Measurements from ENCODE around the gene KANSL2.
"Not testable (repeated sequence)": the region's sequence is repeated elsewhere in the genome, so short reads cannot be mapped to it uniquely, and the experiment has no call there.

KANSL2 gene

DNA sequence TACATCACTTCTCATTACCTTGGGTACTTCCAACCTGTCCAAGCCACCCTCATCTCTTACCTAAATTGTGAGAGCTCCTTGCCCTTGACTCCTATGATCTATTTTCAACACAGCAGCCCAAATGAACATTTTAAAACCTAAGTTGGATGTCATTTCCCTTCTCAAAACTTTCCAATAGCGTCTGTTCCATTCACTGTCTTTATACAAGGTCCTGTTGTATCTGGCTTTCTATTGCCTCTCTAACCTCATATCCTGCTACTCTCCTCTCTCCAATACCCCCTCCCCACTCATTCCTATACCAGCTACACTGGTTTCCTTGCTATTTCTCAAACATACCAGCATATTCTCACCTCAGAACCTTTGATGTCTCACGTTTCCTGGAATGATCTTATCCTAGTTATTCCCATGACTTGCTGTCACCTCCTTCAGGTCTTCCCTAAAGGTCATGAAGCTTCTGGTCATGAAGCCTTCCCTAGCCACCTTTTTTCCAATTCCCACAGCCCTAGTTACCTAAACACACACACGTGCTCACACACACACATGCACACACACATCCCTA is 4.1 kb upstream of the KANSL2 start:
- DNase-seq, result no peak

DNA sequence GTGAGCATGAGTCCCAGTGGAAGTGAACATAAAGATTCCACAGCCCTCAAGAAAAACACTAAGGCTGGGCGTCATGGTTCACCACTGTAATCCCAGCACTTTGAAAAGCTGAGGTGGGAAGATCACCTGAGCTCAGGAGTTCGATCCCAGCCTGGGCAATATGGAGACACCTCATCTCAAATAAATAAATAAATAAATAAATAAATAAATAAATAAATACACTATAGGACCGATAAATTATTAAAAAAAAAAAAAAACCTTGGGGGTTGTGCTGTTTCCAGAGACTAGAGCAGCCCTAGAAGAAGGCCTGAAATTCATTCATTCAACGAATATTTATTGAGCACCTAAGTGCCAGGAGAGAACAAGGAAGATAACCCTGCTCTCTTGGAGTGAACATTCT is 1.5 kb upstream of the KANSL2 start:
- no peak for DNase-seq

GRCh38 chr12:48682927-48683326 is 889 bp upstream of the KANSL2 start:
- no peak for DNase-seq

- DNase-seq, result not testable (repeated sequence)
These were observed 481 bp upstream of the KANSL2 start for GRCh38 chr12:48682533-48682905.

DNA sequence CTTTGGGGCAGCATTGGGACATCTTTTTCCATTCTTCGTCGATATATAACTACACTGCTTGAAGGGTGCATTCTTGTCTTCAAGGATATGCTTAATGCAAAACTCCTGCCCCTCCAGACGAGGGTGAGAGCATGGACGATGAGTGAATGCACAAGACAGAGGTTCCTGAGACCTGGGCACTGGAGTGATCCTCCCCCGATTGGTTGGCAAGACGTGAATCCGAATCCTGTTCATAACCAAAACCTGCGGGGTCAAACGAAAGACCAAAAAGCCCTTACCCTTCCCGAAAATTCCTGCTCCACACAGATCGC is 684 bp downstream of the KANSL2 start:
- no peak for DNase-seq

DNA sequence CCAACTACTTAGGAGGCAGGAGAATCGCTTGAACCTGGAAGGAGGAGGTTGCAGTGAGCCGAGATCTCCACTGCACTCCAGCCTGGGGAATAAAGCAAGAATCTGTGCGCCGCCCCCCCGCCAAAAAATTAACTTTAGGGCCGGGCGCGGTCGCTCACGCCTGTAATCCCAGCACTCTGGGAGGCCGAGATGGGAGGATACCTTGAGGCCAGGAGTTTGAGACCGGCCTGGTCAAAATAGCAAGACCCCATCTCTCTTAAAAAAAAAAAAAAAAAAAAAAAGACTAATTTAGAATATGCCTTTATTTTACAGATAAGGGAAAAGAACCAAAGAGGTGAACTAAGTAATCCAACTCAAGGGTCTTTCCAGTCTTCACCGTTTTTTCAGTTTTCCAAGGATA is 1.2 kb downstream of the KANSL2 start:
- no peak for DNase-seq

DNA sequence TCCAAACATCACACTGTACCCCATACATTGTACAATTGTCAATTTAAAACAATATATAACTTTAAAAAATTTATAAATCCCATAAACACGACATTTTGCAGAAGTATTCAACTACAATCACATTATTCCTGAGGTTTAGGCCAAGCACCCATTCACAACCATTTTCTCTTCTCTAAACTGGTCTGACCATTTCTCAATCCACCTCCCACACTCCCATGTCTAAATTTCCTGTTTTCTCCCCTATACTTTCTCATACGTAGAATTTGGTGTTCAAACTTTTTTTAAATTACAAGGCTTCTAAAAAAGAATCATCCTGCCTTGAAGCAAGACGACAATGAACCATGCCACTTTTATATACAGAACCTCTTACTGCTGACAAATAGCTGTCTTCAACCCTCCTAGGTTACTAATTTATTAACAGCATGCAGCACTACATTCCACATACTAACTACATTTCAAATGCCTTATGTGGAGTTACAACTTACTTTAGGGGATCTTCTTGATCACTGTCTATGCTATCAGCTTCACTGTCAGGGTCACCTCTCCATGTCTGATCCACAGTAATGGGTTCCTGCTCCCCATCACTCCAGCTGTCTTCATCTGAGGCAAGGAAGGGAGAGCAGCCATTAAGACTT is 3.4 kb downstream of the KANSL2 start:
- no peak for DNase-seq

DNA sequence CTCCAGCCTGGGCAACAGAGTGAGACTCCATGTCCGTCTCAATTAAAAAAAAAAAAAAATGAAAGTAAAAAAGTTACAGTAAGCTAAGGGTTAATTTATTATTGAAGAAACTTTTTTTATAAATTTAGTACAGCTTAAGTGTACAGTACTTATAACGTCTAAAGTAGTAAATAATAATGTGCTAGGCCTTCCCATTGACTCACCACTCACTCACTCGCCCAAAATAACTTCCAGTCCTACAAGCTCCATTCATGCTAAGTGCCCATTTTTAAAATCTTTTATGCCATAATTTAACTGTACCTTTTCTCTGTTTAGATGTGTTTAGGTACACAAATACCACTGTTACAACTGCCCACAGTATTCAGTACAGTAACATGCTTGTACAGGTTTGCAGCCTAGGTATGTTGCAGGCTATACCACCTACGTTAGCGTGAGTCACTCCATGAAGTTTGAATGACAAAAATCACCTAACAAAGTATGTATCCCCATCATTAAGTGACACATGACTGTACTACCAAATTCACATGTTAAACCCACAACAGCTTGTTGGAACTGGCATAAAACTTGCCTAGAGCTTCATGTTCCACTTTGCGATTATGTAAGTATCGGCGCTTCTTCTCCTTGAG is 10.7 kb downstream of the KANSL2 start:
- no peak for DNase-seq

- no peak for DNase-seq
These were observed 13.0 kb downstream of the KANSL2 start for GRCh38 chr12:48668996-48669395.

- DNase-seq, result no peak
These were observed 22.2 kb downstream of the KANSL2 start for GRCh38 chr12:48659863-48660262.

DNA sequence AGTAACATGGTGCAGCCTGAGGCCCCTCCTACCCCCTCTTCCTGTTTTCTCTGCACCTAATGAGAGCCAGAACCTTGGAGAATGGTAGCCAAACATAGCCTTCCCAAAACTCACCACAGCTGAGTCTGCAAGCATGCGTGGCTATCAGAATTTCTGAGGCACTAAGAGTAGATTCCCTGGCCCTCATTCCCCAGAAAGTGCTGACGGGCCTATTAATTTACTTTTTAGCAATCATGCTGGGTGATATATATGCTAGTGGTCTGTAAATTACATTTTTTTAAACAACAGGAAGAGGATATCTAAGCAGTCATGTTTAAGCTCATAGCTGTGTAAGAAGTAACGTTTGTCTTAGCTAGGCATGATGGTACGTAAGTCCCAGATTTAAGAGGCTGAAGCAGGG is 30.4 kb downstream of the KANSL2 start:
- no peak for DNase-seq

GRCh38 chr12:48645354-48645753 is 36.7 kb downstream of the KANSL2 start:
- DNase-seq, result not testable (repeated sequence)

- DNase-seq, result no peak
These were observed 39.0 kb downstream of the KANSL2 start for GRCh38 chr12:48643011-48643410.

GRCh38 chr12:48641752-48642555 is 40.1 kb downstream of the KANSL2 start:
- DNase-seq, result not testable (repeated sequence)

- no peak for DNase-seq
These were observed 41.2 kb downstream of the KANSL2 start for GRCh38 chr12:48640854-48641253.

- no peak for DNase-seq
These were observed 41.6 kb downstream of the KANSL2 start for GRCh38 chr12:48640428-48640827.

DNA sequence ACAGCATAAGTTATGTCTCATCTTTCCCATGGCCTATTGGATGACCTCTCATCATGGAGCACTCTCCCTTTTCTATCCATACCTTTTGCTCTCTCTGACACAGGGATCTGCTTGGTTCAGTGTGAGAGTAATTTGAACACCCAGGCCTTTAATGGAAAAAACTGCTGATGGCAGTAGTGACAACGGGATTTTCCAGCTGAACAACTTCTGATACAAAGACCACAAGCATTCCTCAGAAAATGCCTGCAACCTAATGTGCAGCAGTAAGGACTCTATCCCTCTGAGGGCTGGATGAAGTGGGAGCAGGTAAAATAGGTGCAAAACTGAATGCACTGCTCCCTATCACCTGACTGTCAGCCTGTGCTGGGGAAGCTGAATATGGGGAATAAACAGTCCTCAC is 51.0 kb downstream of the KANSL2 start:
- no peak for DNase-seq

DNA sequence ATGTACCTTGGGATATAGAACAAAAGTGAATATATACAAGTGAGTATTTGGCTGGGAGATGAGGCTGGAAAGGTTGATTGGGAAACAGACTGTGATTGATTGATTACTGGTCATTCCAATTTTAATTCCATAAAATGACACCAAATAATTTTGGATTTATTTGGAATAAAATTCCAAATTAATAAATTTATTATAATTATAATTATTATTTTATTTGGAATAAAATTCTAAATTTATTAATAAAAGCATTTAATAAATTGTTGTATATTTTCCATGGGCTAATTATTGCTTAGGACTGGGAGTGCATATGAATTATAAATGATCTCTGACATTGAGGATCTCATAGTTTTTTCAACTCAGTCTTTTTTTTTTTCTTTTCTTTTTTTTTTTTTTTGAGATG is 51.7 kb downstream of the KANSL2 start:
- no peak for DNase-seq

GRCh38 chr12:48629541-48629940 is 52.5 kb downstream of the KANSL2 start:
- no peak for DNase-seq

- DNase-seq, result no peak
These were observed 54.5 kb downstream of the KANSL2 start for GRCh38 chr12:48627556-48627955.

GRCh38 chr12:48622997-48623396 is 59.0 kb downstream of the KANSL2 start:
- DNase-seq, result not testable (repeated sequence)

- DNase-seq, result peak; percentile 45
These were observed 63.5 kb downstream of the KANSL2 start for GRCh38 chr12:48618541-48618940.

DNA sequence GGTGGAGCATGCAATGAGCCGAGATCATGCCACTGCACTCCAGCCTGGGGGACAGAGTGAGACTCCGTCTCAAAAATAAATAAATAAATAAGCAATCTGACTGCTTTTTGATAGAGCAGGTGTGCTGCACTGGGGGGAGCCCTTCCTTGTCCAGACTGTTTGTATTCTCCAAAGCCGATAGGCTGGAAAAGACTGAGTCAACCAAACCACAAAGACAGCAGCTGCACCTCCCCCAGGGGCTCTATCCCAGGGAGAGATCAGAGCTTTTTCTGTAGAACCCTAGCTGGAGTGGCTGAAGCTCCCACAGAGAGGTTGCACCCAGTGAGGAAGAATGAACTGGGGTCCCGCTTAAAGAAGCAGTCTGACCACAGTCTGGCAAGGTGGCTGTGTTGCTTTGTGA is 66.4 kb downstream of the KANSL2 start:
- no peak for DNase-seq

DNA sequence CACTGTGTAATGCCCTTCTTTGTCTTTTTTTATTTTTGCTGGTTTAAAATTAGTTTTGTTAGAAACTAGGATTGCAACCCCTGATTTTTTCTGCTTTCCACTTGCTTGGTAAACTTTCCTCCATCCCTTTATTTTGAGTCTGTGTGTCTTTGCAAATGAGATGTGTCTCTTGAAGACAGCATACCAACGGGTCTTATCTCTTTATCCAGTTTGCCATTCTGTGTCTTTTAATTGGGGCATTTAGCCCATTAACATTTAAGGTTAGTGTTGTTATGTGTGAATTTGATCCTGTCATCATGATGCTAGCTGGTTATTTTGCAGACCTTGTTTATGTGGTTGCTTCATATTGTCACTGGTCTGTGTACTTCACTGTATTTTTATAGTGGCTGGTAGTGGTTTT is 68.7 kb downstream of the KANSL2 start:
- DNase-seq, result no peak

Measured in right kidney (tissue), 1 donor.